Ishikawa (cell line): ENCODE measurements around the gene C14orf180.

Experiments used
- CEBPB ChIP-seq: IDR thresholded peaks from 2 replicates; pipeline ENCODE4 v1.6.1; 2012
- CREB1 ChIP-seq: IDR thresholded peaks from 2 replicates; pipeline ENCODE4 v1.6.1; 2012; ENCODE audit warnings: low read depth
- EGR1 ChIP-seq: IDR thresholded peaks from 2 replicates; pipeline ENCODE4 v1.6.1; 2012
- EP300 ChIP-seq: IDR thresholded peaks from 2 replicates; pipeline ENCODE4 v1.6.1; 2012; ENCODE audit warnings: borderline replicate concordance
- FOXM1 ChIP-seq: IDR thresholded peaks from 2 replicates; pipeline ENCODE4 v1.6.1; 2012; ENCODE audit warnings: low read depth, borderline replicate concordance
- NFIC ChIP-seq: IDR thresholded peaks from 2 replicates; pipeline ENCODE4 v1.6.1; 2012
- RAD21 ChIP-seq: IDR thresholded peaks from 2 replicates; pipeline ENCODE4 v1.6.1; 2012; ENCODE audit warnings: low read depth
- TAF1 ChIP-seq: IDR thresholded peaks from 2 replicates; pipeline ENCODE4 v1.6.1; 2012; ENCODE audit warnings: low read depth, mild to moderate bottlenecking
- TCF12 ChIP-seq: IDR thresholded peaks from 2 replicates; pipeline ENCODE4 v1.6.1; 2012; ENCODE audit warnings: low read depth
- TEAD4 ChIP-seq: IDR thresholded peaks from 2 replicates; pipeline ENCODE4 v1.6.1; 2012
- USF1 ChIP-seq: IDR thresholded peaks from 2 replicates; pipeline ENCODE4 v1.6.1; 2012
- YY1 ChIP-seq: IDR thresholded peaks from 2 replicates; pipeline ENCODE4 v1.6.1; 2012; ENCODE audit warnings: low read depth
- ZBTB7A ChIP-seq: IDR thresholded peaks from 2 replicates; pipeline ENCODE4 v1.6.1; 2012; ENCODE audit warnings: low read depth
- TF ChIP-seq, protein P1 (sequence below): IDR thresholded peaks from 2 replicates; pipeline ENCODE4 v1.6.1; 2012; ENCODE audit warnings: low read depth, mild to moderate bottlenecking
- TF ChIP-seq, protein P2 (sequence below): IDR thresholded peaks from 2 replicates; pipeline ENCODE4 v1.6.1; 2012

Gene C14orf180

GRCh38 chr14:104595116-104595675 is 15.6 kb downstream of the C14orf180 start:
- no peak for TF ChIP-seq TEAD4
- TF ChIP-seq YY1 = no peak
- no peak for TF ChIP-seq ZBTB7A
- no peak for TF ChIP-seq NFIC
- no peak for TF ChIP-seq EP300

DNA sequence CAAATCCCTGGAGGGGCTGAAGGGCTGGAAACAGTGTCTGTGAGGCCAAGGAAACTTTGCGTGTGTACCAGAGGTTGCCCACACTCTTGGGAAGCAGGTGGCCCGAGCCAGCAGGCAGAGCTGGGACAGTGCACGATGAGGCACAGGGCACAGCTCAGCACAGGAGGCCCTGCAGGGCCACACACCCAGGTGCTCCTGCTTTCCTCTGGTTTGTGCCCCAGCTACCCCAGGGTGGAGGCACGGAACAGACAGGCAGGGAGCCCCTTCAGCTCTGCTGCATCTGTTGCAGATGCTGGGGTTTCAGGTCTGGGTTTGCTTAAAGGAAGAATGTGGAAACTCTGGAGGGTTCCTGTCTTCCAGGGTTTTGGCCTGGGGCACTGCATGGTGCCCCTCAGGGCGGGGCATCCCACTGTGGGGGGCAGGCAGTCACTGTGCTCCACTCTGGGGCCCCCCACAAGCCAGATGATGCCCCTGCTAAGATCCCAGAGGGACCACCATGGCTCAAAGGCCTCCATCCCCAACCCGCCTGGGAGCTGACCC is 16.4 kb downstream of the C14orf180 start:
- TF ChIP-seq ZBTB7A = no peak
- TF ChIP-seq CEBPB = no peak
- TF ChIP-seq EP300 = no peak
- TF ChIP-seq TCF12 = no peak
- TF ChIP-seq RAD21 = no peak
- TF ChIP-seq NFIC = no peak

- no peak for TF ChIP-seq NFIC
- TF ChIP-seq TCF12 = no peak
- no peak for TF ChIP-seq TAF1
- TF ChIP-seq USF1 = no peak
- no peak for TF ChIP-seq CREB1
- TF ChIP-seq CEBPB = no peak
- TF ChIP-seq, protein P1, sequence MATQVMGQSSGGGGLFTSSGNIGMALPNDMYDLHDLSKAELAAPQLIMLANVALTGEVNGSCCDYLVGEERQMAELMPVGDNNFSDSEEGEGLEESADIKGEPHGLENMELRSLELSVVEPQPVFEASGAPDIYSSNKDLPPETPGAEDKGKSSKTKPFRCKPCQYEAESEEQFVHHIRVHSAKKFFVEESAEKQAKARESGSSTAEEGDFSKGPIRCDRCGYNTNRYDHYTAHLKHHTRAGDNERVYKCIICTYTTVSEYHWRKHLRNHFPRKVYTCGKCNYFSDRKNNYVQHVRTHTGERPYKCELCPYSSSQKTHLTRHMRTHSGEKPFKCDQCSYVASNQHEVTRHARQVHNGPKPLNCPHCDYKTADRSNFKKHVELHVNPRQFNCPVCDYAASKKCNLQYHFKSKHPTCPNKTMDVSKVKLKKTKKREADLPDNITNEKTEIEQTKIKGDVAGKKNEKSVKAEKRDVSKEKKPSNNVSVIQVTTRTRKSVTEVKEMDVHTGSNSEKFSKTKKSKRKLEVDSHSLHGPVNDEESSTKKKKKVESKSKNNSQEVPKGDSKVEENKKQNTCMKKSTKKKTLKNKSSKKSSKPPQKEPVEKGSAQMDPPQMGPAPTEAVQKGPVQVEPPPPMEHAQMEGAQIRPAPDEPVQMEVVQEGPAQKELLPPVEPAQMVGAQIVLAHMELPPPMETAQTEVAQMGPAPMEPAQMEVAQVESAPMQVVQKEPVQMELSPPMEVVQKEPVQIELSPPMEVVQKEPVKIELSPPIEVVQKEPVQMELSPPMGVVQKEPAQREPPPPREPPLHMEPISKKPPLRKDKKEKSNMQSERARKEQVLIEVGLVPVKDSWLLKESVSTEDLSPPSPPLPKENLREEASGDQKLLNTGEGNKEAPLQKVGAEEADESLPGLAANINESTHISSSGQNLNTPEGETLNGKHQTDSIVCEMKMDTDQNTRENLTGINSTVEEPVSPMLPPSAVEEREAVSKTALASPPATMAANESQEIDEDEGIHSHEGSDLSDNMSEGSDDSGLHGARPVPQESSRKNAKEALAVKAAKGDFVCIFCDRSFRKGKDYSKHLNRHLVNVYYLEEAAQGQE = no peak
- no peak for TF ChIP-seq EP300
- no peak for TF ChIP-seq EGR1
- TF ChIP-seq, protein P2, sequence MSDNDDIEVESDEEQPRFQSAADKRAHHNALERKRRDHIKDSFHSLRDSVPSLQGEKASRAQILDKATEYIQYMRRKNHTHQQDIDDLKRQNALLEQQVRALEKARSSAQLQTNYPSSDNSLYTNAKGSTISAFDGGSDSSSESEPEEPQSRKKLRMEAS = no peak
- TF ChIP-seq ZBTB7A = no peak
- TF ChIP-seq TEAD4 = no peak
- TF ChIP-seq YY1 = no peak
- no peak for TF ChIP-seq RAD21
- no peak for TF ChIP-seq FOXM1
Measured at GRCh38 chr14:104596451-104596918, 16.9 kb downstream of the C14orf180 start.

DNA sequence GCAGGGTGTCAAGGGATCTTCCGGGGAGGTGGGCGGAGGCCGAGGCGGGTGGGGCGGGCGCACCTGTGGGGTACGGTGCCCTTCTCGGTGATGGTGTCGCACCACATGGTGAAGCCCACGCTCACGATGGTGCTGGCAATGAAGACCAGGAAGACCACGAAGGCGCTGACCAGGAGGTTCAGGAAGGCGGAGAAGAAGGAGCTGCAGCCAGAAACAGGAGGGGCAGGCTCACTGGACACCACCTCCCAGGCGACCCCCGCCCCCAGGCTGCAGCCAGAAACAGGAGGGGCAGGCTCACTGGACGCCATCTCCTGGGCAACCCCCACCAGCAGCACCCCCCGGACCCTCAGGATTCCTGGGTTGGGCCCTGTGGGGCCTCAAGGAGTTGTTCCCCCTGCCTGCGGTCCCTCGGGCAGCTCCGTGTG is 17.4 kb downstream of the C14orf180 start:
- TF ChIP-seq RAD21 (no peak), TCF12 (no peak)

GRCh38 chr14:104597576-104597975 is 18.0 kb downstream of the C14orf180 start:
- TF ChIP-seq YY1 (no peak), RAD21 (no peak), EP300 (no peak), TEAD4 (no peak)

DNA sequence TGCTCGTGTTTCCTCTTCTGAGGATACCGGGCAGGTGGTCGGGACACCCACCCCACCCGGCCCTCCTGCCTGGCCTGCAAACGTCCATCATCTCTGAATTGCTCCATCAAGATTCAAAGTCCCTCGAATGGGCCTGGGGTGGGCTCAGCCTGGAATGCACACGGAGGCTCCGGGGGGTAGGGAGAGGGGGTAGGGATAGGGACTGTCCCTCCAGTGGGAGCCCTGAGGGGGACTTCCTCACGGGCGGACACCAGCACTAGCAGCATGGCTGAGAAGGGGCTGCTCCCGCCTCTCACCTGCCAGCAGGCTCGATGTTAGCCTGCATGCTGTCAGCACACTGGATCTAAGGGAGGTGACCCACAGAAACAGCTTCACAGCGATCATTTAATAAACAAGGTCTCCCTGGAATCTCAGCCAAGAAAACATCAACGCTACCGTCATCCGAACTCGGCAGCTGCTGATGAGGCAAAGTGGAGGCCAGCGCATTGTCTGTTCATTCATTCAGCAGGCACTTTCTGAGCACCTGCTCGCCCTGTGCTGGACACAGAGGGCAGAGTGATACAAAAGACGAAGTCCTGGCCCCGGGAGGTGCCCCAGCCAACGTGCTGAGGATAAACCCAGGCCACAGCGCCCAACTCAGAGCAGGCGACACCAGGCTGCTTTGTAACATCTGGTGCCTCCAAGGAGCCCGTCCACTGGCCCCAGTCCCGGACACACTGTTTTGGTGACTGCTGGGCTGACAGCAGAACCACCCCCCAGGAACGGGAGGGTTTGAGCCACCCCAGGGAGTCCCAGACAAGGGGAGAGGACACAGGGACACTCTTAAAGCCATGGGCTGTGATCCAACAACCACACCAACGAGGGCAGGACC is 18.7 kb downstream of the C14orf180 start:
- TF ChIP-seq, protein P2 = no peak
- no peak for TF ChIP-seq TCF12
- TF ChIP-seq EGR1 = no peak
- no peak for TF ChIP-seq CREB1
- no peak for TF ChIP-seq RAD21
- TF ChIP-seq NFIC = no peak
- TF ChIP-seq FOXM1 = no peak
- no peak for TF ChIP-seq EP300
- no peak for TF ChIP-seq USF1
- no peak for TF ChIP-seq TAF1
- no peak for TF ChIP-seq ZBTB7A
- TF ChIP-seq YY1 = no peak

GRCh38 chr14:104598910-104599273 is 19.3 kb downstream of the C14orf180 start:
- TF ChIP-seq FOXM1 = no peak
- TF ChIP-seq, protein P1 = no peak
- TF ChIP-seq, protein P2 = no peak
- TF ChIP-seq EP300 = no peak
- TF ChIP-seq CEBPB = no peak
- TF ChIP-seq ZBTB7A = no peak
- TF ChIP-seq RAD21 = no peak
- TF ChIP-seq CREB1 = no peak
- TF ChIP-seq TAF1 = no peak
- TF ChIP-seq TCF12 = no peak
- TF ChIP-seq TEAD4 = no peak
- TF ChIP-seq NFIC = no peak
- TF ChIP-seq YY1 = no peak
- no peak for TF ChIP-seq EGR1
- TF ChIP-seq USF1 = no peak
